Eye (tissue), 1 donor: ENCODE results near the gene TET1.
"Not testable (repeated sequence)": the region's sequence is repeated elsewhere in the genome, so short reads cannot be mapped to it uniquely, and the experiment has no call there.

Source experiments
- DNase-seq: peaks from one replicate; pipeline ENCODE4 v3.0.0-alpha.2; 2015

The TET1 gene

DNA sequence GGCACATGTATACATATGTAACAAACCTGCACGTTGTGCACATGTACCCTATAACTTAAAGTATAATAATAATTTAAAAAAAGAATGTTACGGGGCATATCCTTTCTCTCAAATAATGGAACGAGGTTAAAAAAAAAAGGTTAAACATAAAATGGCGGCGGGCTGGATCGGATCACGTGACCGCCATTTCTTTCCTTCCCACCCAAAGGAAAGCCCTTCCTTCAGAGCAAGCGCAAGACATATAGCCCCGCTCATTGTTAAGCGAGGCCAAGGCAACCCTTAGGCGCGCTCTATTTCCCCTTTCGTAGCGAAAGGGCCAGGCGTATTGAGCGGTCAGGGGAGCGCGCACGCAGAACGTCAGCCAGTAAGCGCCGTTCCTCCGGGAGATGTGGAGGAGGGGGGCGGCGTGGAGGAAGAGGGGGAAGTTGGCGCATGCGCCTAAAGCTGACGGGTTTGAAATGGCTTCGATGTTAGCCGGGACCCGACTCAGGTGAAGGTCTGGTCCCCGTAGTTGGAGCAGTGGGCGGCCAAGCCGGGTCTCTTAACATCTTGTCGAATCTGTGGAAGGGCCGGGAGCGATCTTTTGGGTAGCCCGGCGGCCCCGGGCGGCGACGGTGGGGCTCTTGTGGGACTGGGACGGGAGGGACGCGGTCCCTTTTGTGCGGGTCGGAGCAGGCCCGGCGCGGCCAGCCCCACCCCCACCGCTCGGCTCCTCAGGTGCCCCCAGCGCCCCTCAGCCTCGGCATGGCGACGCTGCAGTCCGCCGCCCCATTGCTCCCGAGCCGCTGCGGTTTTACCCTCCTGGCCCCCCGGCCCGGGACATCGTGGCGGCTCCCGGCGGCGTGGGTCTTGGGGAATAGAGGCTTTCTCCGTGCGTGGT, 160.9 kb downstream of the TET1 start, which contains the start of gene CCAR1:
CCAR1 (plus strand) TSS at position 447 of the 880 bp plus-strand sequence. CDS start 1,266 bp downstream, outside the sequence.
- peak; percentile 100 for DNase-seq

DNA sequence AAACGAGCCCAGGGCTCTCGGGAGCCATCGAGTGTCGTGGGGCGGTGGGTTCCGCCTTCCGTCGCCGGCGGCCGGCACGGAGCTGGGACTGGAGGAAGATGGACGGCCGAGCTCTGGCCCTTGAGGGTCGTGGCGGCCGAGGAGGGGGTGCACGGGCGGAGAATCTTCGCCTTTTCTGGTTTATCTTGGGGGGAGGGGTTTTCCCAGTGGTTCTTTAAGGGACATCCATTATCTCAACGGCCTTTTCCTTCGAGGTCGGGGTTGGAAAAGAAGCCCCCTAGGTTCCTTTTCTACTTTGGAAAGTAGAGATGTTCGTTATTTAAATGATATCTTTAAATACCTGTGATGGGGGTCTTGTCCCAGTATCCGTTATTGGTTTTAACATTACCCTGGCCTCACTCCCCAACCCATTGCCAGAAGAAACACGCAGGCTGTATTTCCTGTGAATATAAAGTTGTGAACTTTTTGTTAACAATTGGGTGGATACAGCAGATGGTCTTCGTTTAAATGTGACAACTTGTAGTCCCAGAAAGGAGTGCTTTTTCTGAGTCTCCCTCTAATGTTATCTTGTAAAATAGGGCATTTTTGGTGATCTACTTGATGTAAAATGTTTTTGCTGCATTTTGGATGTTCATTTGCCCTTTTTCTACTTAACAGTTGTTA, 161.7 kb downstream of the TET1 start:
- DNase-seq, result peak; percentile 52

DNA sequence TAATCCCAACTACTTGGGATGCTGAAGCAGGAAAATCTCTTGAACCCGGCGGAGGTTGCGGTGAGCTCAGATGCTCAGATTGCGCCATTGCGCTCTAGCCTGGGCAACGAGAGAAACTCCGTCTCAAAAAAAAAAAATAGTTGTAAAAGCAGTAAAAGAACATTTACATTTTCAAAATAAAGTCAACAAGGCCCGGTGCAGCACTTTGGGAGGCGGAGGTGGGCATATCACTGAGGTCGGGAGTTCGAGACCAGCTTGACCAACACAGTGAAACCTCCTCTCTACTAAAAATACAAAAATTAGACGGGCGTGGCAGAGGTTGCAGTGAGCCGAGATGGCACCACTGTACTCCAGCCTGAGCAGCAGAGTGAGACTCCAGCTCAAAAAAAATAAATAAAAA, 164.9 kb downstream of the TET1 start:
- no peak for DNase-seq

DNA sequence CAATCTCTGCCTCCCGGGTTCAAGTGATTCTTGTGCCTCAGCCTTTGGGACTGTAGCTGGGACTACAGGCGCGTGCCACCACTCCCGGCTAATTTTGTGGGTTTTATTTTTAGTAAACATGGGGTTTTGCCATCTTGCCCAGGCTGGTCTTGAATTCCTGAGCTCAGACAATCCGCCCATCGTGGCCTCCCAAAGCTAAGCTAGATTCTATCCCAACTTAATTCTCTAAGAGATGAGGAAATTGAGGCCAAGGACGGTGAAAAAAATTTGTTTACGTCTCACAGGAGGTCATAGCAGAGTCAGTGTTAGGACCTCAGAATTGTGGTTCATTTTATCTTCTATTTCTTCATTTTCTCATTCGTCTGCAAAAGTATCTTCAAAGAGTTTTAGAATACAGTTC, 167.0 kb downstream of the TET1 start:
- DNase-seq, result no peak

DNA sequence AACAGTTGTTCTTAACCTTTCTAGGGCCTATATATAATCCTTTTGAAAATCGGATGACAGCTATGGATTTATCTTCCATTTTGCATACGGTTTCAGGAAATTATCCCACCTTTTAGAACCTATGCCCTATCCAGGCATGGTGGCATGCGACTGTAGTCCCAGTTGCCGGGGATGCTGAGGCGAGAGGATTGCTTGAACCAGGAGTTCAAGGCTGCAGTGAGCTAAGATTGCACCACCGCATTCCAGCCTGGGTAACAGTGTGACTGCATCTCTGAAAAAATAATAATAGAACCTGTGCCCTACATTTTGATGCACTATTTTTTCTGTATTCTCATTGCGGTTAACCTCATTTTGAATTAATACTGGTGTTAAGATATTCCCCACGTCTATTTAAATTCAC, 172.5 kb downstream of the TET1 start:
- no peak for DNase-seq

DNA sequence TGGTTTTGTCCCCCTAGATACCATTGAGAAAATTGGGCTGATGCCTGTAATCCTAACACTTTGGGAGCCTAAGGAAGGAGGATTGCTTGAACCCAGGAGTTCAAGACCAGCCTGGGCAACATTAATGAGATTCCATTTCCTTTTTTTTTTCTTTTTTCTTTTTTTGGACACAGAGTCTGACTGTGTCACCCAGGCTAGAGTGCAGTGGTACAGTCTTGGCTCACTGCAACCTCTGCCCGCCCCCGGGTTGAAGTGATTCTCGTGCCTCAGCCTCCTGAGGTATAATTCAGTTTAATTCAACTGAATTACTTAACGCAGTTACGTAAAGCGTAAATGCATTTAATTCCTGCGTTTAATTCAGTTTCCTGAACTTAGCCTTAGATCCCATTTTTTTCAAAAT, 174.2 kb downstream of the TET1 start:
- no peak for DNase-seq

DNA sequence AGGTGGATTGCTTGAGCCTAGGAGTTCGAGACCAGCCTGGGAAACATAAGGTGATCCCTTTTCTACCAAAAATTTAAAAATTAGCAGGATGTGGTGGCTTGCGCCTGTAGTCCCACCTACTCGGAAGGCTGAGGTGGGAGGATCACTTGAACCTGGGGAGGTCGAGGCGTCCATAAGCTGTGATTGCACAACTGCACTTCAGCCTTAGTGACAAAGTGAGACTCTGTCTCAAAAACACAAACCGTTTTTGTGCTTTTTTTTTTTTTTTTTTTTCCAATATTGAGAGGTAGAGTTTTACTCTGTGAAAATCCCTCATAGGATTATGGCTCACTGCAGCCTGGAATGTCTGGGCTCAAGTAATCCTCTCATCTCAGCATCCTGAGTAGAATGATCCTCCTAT, 175.0 kb downstream of the TET1 start:
- DNase-seq, result no peak

DNA sequence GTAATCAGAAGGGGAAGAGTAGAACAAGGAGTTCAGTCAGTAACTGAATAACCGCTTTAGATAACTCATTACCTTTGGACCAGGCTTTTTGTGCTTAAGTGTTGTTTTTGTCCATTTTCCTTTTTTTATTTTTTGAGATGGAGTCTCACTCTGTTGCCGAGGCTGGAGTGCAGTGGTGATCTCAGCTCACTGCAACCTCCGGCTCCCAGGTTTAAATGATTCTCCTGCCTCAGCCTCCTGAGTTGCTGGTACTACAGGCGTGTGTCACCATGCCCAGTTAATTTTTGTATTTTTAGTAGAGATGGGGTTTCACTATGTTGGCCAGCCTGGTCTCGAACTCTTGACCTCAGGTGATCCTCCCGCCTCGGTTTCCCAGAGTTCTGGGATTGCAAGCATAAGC, 175.6 kb downstream of the TET1 start:
- DNase-seq, result not testable (repeated sequence)

DNA sequence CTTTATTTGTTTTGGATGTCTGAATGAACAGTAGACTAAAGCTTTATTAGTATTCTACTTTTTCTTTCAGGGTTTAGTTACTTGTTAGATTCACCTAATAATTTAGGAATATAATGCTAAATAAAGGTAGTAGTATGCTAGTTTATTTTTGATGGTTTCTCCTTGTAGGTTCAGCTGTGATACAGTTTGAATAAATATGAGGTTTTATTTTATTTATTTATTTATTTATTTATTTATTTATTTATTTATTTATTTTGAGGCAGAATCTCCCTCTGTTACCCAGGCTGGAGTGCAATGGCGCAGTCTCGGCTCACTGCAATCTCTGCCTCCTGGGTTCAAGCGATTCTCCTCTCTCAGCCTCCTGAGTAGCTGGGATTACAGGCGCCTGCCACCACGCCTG, 180.5 kb downstream of the TET1 start:
- not testable (repeated sequence) for DNase-seq

DNA sequence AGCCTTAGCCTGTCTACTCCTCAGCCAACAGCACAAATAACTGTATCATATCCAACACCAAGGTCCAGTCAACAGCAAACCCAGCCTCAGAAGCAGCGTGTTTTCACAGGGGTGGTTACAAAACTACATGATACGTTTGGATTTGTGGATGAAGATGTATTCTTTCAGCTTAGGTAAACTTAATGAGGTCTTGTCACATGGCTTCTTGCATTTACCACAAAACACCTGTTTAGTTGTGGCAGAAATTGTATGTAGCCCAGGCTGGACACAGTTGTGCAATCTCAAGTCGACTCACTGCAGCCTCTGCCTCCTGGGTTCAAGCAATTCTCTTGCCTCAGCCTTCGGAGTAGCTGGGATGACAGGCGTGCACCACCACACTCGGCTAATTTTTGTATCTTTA, 182.3 kb downstream of the TET1 start:
- no peak for DNase-seq
